ENCODE data around the gene ATAD3B.
"Not testable (repeated sequence)": the region's sequence is repeated elsewhere in the genome, so short reads cannot be mapped to it uniquely, and the experiment has no call there.

Gene ATAD3B

DNA sequence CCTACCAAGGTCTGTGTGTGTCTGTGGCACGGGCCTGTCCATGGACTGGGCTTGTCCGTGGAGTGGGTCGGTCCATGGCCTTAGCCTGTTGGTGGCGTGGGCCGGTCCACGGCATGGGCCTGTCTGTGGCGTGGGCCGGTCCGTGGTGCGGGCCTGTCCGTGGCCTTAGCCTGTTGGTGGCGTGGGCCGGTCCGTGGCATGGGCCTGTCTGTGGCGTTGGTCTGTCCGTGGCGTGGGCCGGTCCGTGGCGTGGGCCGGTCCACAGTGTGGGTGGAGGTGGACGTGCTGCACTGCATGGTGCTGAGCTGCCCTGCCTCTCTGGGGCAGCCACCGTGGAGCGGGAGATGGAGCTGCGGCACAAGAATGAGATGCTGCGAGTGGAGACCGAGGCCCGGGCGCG, 10.2 kb downstream of the ATAD3B start:
- DNase-seq (ENCODE audit: low spot score) = not testable (repeated sequence)

DNA sequence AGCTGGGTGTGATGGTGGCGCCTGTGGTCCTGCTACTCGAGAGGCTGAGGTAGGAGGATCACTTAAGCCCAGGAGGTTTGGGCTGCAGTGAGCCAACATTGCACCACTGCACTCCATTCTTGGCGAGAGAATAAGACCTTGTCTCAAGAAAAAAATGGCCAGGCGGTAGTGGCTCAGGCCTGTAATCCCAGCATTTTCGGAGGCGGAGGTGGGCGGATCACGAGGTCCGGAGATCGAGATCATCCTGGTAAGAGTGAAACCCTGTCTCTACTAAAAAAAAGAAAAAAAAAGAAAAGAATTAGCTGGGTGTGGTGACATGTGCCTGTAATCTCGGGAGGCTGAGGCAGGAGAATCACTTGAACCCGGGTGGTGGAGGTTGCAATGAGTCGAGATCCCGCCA, 11.3 kb downstream of the ATAD3B start:
- DNase-seq (ENCODE audit: low spot score) = no peak

DNA sequence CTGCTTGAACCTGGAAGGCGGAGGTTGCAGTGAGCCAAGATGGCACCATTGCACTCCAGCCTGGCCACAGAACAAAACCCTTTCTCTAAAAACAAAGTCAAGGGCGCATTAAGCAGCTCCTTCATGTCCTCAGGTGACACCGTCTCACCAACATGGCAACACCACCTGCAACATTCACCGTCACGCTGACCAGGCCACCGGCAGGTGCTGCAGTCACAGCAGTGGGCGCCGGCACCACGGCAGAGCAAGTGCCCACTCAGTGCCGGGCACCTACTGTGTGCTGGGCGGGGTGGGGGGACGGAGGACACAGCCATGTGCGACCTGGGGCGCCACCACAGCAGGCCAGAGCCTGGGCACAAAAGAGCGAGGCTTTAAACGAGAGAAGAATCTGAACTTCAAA, 12.1 kb downstream of the ATAD3B start:
- DNase-seq (ENCODE audit: low spot score) = no peak

DNA sequence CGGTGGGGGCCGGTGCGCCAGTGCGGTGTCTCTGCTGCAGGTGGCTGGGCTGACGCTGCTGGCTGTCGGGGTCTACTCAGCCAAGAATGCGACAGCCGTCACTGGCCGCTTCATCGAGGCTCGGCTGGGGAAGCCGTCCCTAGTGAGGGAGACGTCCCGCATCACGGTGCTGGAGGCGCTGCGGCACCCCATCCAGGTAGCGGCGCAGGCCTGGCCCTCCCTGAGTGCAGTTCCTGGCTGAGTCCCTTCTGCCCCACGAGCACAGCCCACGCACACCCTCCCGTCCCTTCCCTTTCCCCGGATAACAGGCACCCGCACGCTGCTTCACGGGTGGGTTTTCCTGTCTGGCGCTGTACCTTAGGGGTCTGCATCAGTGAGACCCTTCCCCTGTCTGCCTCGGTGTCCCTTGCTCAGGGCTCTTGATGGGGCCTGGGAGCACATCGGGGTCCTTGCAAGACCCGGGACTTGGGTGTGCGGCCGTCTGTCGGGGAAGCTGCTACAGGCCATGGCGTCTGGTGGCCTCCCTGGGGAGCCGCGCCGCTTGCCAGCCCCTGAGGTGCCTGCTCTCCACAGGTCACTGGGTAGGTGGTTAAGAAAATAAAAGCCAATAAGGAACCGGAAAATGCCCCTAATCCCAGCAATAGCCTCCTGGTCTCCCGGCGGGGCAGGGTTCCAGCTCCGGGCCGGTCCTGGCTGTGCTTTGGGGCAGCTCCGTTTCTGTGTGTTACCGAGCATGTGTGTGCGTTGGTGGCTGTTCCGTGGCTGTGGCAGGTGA, 13.6 kb downstream of the ATAD3B start:
- DNase-seq (ENCODE audit: low spot score) = not testable (repeated sequence)

DNA sequence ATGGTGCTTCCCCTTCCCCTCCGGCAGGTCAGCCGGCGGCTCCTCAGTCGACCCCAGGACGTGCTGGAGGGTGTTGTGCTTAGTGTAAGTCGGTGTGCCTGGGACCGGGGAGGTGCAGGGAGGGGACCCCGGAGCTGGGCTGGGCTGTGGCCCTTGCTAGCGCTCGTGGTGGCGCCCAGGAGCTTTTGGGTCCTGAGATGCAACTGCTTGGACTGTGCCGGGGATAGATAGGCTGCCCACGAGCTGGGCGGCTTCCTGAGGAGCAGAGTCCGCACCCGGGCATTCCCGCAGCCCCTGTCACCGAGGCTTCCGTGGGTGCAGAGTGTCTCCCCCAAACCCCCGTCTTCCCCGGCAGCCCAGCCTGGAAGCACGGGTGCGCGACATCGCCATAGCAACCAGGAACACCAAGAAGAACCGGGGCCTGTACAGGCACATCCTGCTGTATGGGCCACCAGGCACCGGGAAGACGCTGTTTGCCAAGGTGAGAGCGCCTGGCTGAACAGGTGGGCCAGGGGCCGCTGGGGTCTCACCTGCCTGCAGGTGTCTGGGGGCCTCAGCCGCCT, 14.3 kb downstream of the ATAD3B start:
- not testable (repeated sequence) for DNase-seq (ENCODE audit: low spot score)

DNA sequence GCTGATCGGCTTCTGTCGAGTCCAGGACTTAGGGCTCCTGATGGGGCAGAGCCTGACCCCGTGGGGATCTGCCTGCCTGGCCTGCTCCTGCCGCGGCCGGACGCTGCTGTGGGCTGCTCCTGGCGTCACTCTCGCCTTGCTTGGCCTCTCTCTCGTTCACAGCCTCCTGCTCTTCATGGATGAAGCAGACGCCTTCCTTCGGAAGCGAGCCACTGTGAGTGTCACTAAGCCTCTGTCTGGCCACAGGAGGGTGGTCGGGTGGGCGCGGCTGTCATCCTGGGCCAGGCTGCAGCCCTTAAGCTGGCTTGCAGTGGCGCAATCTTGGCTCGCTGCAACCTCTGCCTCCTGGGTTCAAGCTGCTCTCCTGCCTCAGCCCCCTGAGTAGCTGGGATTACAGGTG, 16.1 kb downstream of the ATAD3B start:
- no peak for DNase-seq (ENCODE audit: low spot score)

DNA sequence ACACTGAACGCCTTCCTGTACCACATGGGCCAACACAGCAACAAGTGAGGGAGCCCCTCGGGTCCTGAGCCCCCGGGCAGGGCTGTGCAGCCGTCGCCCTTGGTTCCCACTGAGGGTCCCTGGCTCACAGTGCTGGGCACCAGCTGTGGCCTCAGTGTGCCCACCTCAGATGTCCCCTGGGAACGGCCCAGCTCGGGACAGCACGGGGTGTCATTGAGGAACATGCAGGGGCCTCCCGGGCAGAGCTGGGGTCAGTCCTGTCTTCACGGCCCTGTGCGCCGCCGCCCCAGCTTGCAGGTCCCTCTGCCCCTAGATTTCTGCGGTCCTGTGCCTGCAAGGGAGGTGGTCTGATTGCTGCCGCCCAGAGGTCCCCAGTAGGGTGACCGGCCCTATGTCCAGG, 17.7 kb downstream of the ATAD3B start:
- DNase-seq (ENCODE audit: low spot score) = no peak

DNA sequence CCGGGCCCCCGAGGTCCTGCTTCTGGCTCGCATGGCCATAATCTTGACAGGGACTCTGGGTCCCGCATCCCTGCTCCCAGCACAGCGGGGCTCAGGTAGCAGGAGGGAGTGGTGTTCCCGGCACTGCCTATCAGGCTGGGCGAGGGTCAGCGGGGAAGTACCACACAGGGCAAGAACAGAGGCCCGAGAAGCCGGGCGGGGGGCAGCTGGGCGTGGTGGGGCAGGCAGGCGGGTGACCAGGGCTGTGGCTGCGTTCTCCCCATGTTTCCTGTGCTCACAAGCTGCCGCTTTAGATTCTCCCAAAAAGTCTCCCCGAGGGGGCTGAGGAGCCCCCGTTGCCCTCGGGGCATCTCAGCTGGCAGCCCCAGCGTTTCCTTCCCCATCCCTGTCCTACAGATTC, 18.3 kb downstream of the ATAD3B start:
- DNase-seq (ENCODE audit: low spot score) = no peak

- no peak for DNase-seq (ENCODE audit: low spot score)
These were observed 19.2 kb downstream of the ATAD3B start for GRCh38 chr1:1490633-1491230.

GRCh38 chr1:1491601-1492000, 20.0 kb downstream of the ATAD3B start:
- DNase-seq (ENCODE audit: low spot score) = no peak

DNA sequence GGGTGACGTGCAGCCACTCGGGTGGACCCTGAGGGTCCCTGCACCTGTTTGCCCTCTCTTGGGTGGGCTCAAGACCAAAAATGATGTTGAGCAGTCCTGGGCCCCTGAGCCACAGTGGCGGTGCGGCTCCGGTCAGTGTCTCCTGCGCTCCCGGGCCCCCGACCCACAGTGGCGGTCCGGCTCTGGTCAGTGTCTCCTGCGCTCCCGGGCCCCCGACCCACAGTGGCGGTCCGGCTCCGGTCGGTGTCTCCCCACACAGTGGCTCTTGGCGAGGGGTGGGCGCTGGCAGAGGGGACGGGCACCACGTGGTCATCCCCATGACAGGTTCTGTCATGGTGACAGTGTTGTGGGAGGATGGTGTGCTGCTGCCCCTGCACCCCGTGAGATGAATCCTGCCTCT, 22.7 kb downstream of the ATAD3B start:
- not testable (repeated sequence) for DNase-seq (ENCODE audit: low spot score)

- not testable (repeated sequence) for DNase-seq (ENCODE audit: low spot score)
These were observed 24.0 kb downstream of the ATAD3B start for GRCh38 chr1:1495461-1495975.

GRCh38 chr1:1504777-1505365, 33.3 kb downstream of the ATAD3B start:
- DNase-seq (ENCODE audit: low spot score) = peak; percentile 65

- peak; percentile 41 for DNase-seq (ENCODE audit: low spot score)
These were observed 33.8 kb downstream of the ATAD3B start for GRCh38 chr1:1505366-1505798.

GRCh38 chr1:1505801-1506200, 34.2 kb downstream of the ATAD3B start:
- not testable (repeated sequence) for DNase-seq (ENCODE audit: low spot score)

DNA sequence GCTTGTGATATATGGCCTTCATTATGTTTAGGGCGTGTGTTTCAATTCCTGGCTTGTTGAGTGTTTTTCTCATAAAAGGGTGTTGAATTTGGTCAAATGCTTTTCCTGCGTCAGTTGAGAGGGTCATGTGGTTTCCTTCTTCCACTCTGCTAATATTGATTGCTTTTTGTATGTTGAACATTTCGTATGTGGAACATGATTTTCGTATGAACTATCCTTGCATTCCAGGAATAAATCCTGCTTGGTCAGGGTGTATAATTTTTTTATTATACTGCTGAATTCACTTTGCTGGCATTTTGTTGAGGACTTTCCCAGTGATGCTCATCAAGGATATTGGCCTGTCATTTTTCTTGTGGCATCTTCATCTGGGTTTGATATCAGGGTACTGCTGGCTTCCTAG, 35.7 kb downstream of the ATAD3B start:
- DNase-seq (ENCODE audit: low spot score) = no peak

DNA sequence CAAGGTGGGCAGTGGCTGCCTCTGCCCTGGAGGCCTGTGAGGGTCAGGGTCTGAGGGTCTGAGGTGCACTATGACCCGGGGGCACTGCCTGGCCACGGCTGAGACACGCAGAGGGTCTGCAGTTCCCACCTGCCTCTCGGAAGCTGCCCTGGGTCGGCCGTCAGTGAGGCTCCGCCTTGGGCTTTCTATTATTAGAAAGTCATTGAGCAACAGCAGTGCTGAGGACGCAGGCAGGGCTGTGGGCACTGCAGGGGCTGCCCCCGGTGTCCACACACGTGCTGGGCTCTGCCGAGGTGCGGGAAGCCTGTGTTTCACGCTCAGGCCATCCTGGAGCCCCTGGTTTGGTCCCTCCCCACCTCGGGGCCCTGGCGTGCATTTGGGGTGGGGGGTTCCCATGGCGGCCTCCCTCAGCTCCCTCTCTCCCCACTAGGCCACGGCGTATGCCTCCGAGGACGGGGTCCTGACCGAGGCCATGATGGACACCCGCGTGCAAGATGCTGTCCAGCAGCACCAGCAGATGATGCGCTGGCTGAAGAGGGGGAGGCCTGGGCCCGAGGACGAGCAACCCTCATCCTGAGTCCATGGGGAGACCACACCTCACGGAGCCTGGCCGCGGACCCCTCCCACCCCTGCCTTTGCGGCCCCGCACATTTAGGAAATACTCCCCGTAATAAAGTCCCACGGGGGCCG, 37.4 kb downstream of the ATAD3B start:
- not testable (repeated sequence) for DNase-seq (ENCODE audit: low spot score)

DNA sequence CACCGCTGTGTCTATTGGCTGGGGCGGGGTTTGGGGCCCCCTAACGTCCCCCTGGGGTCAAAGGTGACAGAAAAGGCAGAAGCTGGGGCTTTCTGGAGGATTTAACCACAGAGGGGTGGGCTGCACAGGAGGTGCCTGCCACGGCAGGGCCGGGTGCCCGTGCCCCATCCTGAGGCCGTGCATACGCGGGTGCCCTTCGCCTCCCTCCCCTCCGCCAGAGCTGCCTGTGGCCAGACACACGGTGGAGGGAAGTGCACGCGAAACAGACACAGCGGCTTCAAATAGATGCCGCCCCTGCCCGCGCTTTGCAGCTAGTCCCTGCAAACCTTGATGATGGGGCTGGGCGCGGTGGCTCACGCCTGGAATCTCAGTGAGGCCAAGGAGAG, 37.9 kb downstream of the ATAD3B start:
- DNase-seq (ENCODE audit: low spot score) = not testable (repeated sequence)

- peak; percentile 6 for DNase-seq (ENCODE audit: low spot score)
These were observed 39.5 kb downstream of the ATAD3B start for GRCh38 chr1:1510912-1511532.

GRCh38 chr1:1511533-1512285, 40.1 kb downstream of the ATAD3B start, which contains the start of gene ATAD3A:
Gene ATAD3A, plus strand, starts transcription at chr1:1512162. Its CDS starts 107 bp downstream, at chr1:1512269.
- peak; percentile 92 for DNase-seq (ENCODE audit: low spot score)

- not testable (repeated sequence) for DNase-seq (ENCODE audit: low spot score)
These were observed 40.9 kb downstream of the ATAD3B start for GRCh38 chr1:1512425-1512824.
